ENCODE results near the gene HADHA.
A peak's percentile ranks its signal among the peaks of the same experiment; 100 is the strongest.

Gene HADHA

DNA sequence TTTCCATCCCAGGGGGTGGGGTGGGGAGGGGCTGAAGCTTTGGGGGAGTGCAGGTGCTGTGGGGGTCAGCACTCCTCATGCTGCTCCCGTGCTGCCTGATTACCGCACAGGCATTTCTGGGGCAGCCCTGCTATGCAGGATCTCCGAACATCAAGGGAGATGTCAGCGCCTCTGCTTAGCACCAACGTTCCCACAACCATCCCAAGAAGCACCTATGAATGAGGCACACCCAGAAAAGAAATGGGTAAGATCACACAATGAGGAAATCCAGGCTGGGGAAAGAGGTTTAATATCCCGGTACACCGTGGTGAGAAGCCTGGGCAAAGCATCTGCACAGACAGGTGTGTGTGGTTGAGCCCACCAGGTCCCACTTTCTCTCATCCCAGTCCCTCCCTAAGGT is 54.1 kb downstream of the HADHA start:
- no peak for DNase-seq

DNA sequence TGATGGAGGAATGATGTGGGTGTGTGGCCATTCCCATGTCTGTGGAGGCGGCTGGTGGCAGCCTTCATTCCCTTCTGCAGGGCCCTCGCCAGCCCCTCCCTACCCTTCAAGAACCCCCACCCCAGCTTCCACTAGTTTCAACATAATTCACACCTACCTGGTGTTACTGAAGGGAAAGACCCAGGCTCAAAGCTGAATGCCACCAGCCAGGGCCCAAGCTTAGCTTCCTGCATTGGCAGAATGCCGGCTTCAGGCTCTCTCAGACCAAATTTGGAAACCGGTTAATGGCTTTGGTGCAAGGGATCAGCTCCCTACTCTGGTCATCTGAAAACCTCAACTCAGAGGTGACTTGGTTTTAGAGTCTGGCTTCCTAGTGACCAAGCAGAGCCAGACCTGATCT is 54.7 kb downstream of the HADHA start:
- DNase-seq, result no peak

DNA sequence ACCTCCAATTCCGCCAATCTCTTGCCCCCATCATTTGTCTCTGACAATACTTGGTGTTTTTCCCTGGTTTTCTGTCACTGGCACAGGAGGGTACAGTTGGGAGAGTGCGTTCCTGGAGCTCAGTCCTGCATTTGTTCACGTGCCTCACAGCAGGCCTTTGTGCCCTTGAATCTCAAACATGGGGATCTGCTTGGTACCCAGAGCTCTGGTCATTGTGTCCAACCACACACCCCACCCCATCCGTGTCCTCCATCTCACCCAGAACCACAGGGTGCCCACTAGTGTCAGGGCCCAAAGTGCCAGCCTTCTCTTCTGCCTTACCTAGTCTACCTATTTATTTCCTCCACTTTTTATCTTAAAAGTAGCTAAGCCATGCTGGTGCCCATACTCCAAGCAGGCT is 55.3 kb downstream of the HADHA start:
- DNase-seq, result no peak

DNA sequence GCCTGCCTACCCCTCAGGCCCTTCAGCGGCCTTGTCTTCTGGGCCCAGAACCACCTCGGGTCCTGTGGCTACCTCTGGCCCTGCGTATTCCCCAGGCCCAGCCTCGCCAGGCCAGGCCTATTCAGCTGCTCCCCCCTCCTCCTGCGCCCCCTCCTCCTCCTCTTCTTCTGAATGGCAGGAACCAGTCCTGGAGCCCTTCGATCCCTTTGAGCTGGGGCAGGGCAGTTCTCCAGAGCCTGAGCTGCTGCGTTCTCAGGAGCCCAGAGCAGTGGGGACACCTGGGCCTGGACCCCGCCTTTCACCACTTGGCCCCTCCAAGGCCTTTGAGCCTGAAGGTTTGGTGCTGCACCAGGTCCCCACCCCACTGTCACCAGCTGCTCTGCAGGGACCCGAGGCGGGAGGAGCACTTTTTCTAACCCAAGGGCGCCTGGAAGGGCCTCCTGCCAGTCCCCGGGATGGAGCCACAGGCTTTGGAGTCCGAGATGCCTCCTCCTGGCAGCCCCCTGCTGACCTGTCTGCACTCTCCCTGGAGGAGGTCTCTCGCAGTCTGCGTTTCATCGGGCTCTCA is 56.8 kb downstream of the HADHA start:
- DNase-seq, result no peak

DNA sequence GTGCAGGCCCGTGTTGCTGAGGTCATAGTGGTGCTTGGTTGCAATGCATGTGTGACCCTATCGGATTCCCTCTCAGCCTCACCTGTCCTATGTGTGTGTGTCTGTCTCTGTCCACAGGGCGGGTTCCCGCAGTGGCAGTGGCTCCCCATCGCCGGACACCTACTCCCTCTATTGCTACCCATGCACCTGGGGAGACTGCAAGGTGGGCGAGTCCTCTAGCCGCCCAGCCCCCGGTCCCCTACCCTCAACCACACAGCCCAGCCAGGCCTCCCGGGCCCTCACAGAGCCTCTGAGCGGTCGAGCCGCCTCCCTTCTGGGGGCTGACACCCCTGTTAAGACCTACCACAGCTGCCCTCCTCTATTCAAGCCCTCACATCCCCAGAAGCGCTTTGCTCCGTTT is 57.3 kb downstream of the HADHA start:
- DNase-seq, result no peak

DNA sequence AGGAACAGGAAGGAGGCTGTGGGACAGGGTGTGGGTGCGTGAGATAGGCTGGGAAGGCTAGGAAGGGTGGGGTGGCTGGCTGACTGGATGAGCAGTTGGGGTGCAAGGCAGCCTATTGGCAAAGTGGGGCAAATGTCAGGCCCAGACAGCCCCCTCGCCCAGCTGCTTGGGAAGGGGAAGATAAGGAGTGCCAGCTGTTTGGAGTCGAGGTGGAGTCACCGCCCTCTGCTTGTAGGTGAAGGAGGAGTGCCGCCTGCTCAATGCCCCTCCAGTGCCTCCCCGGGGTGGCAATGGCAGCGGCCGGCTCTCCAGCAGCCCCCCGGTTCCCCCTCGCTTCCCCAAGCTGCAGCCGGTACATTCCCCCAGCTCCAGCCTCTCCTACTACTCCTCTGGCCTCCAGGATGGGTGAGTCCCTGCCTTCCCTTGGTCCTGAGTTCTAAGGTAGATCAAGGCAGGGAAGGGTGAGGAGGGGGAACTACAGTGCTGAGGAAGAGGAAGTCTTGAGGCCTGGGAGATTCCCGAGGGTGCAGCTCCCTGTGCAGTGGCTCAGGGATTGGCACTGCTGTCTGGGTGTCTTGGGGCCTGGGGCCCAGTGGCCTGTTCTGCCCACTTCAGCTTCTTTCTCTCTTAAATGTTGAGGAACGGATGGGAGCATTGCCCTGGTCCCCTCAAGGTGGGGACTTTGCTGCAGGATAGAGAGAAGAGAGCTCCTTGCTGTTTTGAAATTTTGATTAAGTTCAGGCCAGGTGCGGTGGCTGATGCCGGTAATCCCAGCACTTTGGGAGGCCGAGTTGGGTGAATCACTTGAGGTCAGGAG is 58.3 kb downstream of the HADHA start:
- no peak for DNase-seq

DNA sequence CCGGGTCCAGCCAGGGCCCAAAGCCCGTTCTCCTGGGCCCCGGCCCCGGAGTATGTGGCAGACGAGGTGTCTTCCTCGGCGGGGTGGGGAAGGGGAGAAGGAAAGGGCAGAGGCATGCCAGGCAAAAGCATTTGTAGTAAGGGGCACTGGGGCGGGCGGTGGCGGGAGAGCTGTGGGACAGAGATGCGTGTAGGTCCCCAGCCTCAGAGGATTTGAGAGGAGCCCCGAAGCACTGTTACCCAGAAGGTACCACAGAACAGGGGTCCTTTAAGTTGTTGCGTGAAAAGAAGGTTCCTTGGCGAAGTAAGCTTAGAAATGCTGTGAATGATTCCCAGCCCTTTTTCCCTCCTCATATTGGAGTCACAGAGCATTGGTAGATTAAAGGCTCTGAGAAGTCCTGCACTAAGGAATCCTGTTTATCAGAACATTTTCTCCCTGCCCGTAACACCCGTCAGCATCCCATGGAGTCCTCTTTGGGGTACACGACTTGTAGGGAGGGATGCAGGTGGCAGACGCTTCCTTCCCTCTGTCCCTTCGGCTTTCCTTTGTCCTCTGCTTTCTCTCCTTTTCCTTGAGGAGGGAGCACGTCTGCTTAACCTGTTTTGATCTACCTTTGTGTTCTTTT is 59.0 kb downstream of the HADHA start:
- no peak for DNase-seq

DNA sequence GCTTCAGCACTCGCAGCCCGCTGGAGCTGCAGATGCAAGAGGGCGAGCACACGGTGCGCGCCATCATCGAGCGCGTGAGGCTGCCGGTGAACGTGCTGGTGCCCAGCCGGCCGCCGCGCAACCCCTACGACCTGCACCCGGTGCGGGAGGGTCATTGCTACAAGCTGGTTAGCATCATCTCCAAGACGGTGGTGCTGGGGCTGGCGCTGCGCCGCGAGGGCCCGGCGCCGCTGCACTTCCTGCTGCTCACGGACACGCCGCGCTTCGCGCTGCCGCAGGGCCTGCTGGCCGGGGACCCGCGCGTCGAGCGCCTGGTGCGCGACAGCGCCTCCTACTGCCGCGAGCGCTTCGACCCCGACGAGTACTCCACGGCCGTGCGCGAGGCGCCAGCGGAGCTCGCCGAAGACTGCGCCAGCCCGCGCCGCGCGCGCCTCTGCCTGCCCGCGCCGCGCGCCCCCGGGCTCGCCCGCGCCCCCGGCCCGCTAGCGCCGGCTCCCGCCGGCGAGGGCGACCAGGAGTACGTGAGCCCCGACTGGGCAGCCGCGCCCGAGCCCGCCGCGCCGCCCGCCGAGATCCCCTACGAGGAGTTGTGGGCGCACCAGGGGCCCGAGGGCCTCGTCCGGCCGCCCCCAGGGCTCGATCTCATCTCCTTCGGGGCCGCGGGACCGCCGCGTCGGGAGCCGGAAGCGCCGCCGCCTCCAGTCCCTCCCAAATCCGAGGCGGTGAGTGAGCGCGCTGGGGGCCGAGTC is 59.7 kb downstream of the HADHA start:
- DNase-seq, result peak; percentile 89

DNA sequence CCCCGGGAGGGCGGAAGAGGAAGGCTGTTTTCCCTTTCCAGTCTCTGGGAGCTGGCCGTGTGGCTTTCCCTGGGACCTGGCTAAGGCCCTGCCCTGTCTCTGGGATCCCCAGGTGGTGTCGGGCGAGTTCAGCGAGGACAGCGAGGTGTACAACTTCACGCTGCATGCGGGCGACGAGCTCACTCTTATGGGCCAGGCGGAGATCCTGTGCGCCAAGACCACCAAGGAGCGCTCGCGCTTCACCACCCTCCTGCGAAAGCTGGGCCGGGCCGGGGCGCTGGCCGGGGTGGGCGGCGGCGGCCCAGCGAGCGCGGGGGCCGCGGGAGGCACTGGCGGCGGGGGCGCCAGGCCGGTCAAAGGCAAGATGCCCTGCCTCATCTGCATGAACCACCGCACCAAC is 60.3 kb downstream of the HADHA start:
- no peak for DNase-seq

DNA sequence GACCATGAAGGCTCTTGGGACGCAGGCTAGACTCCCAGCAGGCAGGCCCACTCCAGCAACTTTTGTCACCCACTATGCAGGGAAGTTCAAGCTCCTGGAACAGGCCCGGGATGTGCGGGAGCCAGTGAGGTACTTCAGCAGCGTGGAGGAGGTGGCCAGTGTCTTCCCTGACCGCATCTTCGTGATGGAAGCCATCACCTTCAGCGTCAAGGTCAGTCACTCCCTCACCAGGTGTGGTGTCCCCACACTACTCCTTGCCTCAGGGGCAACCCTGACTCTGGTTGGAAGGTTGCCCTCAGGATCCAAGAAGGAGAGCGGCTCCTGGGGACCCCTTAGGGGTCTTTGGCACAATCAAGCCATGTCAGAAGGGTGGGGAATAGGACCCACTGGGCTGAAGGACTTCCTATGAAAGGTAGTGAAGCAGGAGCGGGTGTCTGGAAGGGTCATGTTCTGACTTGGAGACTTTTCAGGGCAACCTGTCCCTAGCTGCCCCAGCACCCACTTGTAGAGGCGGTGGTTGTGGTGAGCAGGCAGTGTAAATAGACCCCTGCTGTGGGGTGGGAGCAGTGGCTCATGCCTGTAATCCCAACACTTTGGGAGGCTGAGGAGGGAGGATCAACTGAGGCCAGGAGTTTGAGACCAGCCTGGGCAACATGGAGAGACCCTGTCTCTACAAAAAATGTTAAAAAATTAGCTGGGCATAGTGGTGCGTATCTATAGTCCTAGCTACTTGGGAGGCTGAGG is 61.4 kb downstream of the HADHA start:
- DNase-seq, result no peak

DNA sequence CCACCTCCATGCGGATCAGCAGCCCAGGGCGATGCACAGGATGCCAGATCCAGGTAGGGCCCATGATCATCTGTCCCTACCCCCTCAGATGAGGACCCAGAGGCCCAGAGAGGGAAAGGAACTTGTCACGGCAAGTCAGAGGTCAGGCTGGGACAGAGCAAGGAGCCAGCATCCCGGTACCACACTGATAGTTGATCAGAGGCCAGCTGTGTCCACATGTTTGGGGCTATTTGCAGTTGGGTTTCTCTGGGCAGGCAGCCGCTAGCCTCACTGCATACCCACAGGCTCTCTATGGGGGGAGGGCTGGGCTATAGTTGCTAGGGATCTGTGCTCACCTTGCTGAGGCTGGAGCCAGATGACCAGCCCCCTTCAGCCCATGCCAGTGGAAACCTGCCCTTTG is 62.0 kb downstream of the HADHA start:
- DNase-seq, result no peak

DNA sequence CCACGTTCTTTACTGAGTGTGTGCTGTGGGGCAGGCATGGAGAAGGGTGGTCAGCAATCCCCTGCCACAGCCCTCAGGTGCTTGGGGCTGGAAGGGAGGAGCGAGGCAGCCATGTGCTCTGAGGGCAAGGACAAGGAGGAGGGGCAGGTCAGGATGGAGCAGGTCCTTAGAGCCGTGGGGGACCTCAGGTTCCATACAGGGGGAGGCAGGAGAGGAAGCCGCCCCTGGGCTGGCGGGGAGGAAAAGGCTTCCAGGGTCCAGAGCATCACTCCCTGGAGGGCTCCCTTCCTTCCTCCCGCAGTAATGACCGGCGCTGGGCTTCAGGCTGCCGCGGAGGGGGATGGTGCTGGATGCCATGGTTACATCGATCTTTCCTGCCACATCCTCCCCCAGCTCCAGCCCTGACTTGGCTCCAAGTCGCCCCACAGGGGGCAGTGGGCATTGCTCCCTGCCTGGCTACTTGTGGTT is 65.0 kb downstream of the HADHA start:
- no peak for DNase-seq

DNA sequence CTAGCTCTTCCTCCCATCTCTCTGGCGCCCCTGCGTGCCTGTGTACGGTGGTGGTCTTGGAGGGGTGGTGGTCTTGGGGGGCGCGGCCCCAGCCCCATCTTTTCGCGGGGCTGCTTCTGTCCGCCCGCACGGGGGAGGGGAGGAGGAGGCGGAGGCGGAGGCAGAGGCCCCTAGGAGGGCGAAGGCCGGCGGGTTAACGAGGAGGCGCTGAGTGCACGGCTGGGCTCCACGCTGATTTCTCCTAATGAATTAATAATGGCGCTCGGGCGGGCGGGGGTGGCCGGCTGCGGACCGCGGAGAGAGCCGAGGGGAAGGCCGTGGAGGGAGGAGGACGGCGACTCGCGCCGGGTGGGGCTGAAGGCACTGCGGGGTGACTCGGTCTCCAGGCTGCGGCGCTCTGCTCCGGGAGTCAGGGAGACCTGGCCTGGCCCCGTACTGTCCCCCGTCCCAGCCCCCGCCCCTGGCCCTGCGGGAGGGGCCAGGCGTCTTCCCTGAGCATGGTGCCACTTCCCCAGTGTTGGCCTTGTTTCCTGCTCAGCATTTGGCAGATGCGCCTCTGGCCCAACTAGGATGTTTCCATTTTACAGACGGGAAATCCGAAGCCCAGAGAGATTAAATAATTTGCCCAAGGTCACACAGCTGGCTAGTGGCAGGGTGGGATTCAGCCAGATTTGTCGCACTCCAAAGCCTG is 65.5 kb downstream of the HADHA start:
- DNase-seq, result no peak

DNA sequence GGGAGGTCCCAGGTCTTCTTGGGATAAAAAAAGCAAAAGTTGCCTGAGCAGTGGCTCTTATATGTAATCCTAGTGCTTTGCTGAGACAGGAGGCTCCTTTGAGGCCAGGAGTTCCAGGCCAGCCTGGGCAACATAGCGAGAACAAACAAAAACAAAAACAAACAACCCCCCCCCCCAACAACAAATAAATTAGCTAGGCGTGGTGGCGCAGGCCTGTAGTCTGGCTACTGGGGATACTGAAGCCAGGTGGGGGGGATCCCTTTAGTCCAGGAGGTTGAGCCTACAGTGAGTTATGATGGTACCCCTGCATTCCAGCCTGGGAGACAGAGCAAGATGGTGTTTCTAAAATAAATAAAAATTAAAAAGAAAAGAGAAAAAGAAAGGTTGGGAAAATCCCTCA is 66.2 kb downstream of the HADHA start:
- DNase-seq, result no peak

DNA sequence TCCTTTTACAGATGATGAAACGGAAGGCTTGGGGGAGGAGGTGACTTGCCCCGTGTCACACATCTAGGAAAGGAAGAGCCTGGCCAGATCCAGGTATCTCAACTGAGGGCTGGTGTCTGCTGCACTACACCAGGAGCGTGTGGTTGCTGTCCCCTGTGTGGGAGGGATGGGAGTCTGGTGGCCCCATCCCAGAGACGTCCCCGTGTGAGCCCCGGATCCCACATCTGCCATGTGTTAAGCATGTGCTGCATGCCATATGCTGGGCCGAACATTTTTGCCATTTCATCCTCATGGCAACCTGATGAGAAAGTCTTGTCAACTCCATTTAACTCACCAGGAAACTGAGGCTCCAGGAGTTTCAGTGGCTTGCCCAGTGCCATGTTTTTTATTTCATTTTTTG is 67.3 kb downstream of the HADHA start:
- no peak for DNase-seq

DNA sequence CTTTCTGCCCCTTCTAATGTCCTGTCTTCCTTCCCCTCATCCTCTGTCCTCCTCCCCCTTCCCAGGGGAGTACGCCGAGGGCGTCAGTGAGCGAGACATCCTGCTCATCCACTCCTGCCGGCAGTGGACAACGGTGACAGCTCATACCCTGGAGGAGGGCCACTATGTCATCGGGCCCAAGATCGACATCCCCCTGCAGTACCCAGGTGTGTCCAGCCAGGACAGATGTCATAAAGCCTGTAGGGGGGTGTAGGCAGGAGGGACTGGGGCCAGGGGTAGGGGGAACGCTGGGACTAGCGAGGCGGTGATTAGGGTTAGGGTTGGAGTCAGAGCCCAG is 68.2 kb downstream of the HADHA start:
- no peak for DNase-seq

DNA sequence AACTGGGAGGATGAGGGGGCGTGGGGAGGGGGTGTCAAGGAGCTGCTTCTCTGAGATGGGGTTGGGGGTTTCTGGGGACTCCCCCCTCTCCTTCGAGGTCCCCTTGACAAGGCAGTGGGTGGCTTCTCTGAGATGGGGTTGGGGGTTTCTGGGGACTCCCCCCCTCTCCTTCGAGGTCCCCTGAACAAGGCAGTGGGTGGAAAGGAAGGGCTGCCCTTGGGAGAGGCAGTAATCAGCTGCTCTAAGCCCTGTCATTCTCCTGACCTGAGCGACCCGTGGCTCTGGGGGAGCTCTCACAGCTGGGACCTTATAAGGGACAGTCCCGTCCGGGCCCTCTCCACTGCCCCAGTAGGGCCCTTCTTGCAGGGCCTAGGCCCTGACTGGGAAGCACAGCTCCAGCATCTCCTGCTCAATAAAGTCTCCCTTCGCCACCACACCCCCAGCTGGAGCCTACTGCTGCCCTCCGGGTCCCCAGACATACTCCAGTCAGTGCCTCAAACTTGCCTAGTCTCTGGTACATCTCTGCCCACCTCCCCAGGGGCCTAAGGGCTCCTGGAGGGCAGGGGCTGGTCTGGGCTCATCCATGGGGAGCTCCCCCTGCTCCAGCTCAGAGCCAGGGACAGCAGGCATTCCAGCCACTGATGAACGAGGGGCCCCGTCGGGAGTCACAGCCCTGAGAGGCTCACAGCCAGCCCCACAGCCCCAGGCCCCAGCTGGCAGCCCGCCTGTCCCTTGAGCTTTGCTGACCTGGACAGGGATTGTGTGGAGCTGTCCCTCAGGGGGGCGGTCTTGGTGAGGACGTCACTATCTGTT is 68.8 kb downstream of the HADHA start:
- no peak for DNase-seq

DNA sequence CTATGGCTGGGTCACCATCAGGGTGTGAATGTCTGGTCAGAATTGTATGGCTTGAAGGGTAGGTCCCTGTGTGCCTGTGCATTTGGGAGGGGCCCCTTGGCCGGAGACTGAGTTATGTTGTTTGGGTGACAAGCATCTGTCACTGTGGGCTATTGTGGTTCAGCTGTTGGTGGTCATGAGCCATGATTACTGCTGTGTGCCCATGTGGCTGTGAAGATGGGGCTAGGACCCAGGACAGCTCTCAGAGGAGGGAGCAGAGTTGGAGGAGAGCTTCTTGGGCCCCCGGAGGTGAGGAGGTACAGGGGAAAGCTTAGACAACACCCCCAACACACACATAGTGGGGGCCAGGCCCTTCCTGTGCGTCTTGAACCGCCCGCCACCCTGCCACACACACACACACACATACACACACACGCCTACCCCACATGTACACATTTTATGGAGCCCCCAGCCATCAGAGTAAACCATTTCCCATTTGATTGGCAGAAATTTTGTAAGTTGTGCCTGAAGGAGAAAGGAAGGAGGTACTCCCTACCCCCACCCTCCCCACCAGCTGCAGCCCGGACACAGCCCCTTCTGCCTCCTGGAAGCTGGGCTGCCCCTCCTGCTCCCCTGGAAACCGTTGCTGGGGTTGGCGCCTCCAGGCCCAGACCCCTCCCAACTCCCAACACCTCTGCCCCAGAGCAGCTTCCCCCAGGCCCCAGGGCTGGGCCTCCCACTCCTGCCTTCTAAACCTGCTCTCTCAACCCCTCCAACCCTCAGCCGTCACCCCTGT is 69.6 kb downstream of the HADHA start:
- no peak for DNase-seq

DNA sequence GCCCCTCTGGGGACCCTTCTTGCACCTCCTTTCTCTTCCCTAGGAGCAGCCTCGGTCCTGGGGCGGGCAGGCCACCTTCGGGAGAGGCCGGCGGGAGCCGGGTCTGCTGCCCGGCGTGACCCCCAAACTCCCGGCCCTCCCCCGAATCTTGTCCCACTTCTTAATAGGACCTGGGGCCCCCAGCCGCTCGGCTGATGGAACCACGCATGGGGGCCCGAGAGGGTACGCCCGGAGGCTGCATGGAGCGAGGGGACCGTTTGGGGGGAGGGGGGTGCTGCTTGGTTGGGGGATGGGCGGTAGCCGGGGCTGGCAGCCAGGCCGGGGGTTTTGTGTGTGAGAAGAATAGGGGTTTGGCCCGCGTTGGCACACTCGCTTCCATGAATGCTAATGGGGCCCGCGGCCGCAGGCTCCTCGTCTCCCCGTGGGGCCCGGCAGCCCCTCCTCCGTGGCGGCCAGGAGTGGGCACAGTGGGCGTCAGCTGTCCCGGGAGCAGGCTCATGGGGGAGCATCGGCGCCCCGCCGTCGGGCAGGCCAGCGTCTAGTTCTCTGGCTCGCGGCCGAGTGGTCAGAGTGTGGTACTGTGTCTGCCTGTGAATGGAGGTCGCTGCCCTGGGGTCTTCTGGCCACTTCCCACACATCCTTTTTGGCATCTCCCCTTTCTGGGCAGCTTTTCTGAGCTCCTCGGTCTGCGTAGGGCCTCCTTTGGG is 70.5 kb downstream of the HADHA start:
- DNase-seq, result no peak

Data from CD4-positive, alpha-beta T cell treated with Interleukin-21 for 1 hour (primary cell).